Neural cell (in vitro differentiated cells): ENCODE measurements around the gene PSMB11.

Source experiments
- EP300 ChIP-seq: fragments of 450-650 bp; conservative IDR thresholded peaks from 2 replicates; pipeline ENCODE4 v1.6.1; 2014; ENCODE audit warnings: antibody characterized with exemption, mild to moderate bottlenecking, moderate library complexity; ENCODE audit not compliant: poor library complexity, severe bottlenecking
- EZH2 ChIP-seq: fragments of 200-600, 300-800 bp; shearing (Covaris generic), sonication (generic); IDR thresholded peaks from 2 replicates; pipeline ENCODE4 v1.6.1; 2014; ENCODE audit warnings: antibody characterized with exemption, low read length, borderline replicate concordance, mild to moderate bottlenecking; ENCODE audit not compliant: insufficient read depth, poor library complexity, severe bottlenecking
- MXI1 ChIP-seq: fragments of 450-650 bp; conservative IDR thresholded peaks from 2 replicates; pipeline ENCODE4 v1.6.1; 2014; ENCODE audit warnings: antibody characterized with exemption, mild to moderate bottlenecking; ENCODE audit not compliant: poor library complexity, severe bottlenecking
- POLR2AphosphoS5 ChIP-seq: IDR thresholded peaks from 2 replicates; pipeline ENCODE4 v1.6.1; 2012
- RAD21 ChIP-seq: fragments of 450-650 bp; conservative IDR thresholded peaks from 2 replicates; pipeline ENCODE4 v1.6.1; 2014; ENCODE audit warnings: antibody characterized with exemption, mild to moderate bottlenecking, moderate library complexity
- SMC3 ChIP-seq: fragments of 450-650 bp; conservative IDR thresholded peaks from 2 replicates; pipeline ENCODE4 v1.6.1; 2014; ENCODE audit warnings: antibody characterized with exemption, mild to moderate bottlenecking, moderate library complexity; ENCODE audit not compliant: poor library complexity
- TF ChIP-seq, protein P1 (sequence below): fragments of 450-650 bp; IDR thresholded peaks from 2 replicates; pipeline ENCODE4 v1.5.1; 2014; ENCODE audit warnings: antibody characterized with exemption, mild to moderate bottlenecking, moderate library complexity; ENCODE audit not compliant: poor library complexity, severe bottlenecking
- TF ChIP-seq, protein P2 (sequence below): IDR thresholded peaks from 2 replicates; pipeline ENCODE4 v1.6.1; 2012; ENCODE audit warnings: borderline replicate concordance

DNA sequence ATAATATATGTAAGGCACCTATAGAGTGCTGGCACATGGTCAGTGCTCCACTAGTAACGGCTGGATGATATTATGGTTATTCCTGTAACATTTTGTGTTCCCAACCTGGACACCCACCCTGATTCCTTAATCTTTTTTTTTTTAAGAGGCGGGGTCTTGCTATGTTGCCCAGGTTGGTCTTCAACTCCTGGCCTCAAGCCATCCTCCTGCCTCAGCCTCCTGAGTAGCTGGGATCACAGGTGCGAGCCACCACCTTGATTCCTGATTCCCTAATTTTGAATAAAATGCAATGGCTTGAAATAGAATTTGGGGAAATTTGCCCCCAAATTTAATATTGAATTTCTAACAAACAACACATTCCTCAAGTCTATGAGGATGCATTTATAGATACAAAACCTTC is 39.4 kb upstream of the PSMB11 start:
- TF ChIP-seq, protein P1, sequence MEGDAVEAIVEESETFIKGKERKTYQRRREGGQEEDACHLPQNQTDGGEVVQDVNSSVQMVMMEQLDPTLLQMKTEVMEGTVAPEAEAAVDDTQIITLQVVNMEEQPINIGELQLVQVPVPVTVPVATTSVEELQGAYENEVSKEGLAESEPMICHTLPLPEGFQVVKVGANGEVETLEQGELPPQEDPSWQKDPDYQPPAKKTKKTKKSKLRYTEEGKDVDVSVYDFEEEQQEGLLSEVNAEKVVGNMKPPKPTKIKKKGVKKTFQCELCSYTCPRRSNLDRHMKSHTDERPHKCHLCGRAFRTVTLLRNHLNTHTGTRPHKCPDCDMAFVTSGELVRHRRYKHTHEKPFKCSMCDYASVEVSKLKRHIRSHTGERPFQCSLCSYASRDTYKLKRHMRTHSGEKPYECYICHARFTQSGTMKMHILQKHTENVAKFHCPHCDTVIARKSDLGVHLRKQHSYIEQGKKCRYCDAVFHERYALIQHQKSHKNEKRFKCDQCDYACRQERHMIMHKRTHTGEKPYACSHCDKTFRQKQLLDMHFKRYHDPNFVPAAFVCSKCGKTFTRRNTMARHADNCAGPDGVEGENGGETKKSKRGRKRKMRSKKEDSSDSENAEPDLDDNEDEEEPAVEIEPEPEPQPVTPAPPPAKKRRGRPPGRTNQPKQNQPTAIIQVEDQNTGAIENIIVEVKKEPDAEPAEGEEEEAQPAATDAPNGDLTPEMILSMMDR, result no peak
- TF ChIP-seq EZH2, result no peak
- no peak for TF ChIP-seq RAD21
- TF ChIP-seq EP300, result no peak
- TF ChIP-seq, protein P2, sequence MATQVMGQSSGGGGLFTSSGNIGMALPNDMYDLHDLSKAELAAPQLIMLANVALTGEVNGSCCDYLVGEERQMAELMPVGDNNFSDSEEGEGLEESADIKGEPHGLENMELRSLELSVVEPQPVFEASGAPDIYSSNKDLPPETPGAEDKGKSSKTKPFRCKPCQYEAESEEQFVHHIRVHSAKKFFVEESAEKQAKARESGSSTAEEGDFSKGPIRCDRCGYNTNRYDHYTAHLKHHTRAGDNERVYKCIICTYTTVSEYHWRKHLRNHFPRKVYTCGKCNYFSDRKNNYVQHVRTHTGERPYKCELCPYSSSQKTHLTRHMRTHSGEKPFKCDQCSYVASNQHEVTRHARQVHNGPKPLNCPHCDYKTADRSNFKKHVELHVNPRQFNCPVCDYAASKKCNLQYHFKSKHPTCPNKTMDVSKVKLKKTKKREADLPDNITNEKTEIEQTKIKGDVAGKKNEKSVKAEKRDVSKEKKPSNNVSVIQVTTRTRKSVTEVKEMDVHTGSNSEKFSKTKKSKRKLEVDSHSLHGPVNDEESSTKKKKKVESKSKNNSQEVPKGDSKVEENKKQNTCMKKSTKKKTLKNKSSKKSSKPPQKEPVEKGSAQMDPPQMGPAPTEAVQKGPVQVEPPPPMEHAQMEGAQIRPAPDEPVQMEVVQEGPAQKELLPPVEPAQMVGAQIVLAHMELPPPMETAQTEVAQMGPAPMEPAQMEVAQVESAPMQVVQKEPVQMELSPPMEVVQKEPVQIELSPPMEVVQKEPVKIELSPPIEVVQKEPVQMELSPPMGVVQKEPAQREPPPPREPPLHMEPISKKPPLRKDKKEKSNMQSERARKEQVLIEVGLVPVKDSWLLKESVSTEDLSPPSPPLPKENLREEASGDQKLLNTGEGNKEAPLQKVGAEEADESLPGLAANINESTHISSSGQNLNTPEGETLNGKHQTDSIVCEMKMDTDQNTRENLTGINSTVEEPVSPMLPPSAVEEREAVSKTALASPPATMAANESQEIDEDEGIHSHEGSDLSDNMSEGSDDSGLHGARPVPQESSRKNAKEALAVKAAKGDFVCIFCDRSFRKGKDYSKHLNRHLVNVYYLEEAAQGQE, result no peak
- TF ChIP-seq POLR2AphosphoS5, result no peak
- TF ChIP-seq SMC3, result no peak
- no peak for TF ChIP-seq MXI1
